ENCODE results near the gene KIF1A.

DNA sequence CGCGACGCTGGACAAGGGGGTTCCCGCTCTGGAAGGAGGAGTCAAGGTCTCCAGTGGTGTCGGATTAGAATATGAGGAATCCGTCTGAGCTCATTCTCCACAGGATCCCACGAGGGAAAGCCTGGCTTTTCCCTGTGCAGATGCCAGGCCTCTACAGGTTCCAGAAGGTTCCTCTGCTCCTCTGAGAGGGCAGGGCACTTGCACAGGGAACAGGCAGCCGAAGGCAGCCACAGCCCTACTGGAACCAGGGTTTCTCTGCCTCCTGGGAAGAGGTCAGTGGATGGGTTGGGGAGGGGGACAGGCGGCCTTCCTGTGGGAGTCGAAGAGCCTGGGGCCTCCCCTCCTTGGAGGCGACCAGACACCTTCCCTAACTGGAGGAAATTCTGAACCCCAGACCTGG, 130.0 kb downstream of the KIF1A start:
- no peak for TF ChIP-seq RFX5 (IDR thresholded peaks at IDR 0.05; ENCODE audit: borderline replicate concordance, low read depth, low read length)
- no peak for TF ChIP-seq ZNF274 (IDR thresholded peaks at IDR 0.05; ENCODE audit: borderline replicate concordance, extremely low read depth, low read length)
- no peak for TF ChIP-seq SAP30 (IDR thresholded peaks at IDR 0.05; ENCODE audit: insufficient read depth, insufficient replicate concordance, low read length)
- TF ChIP-seq, protein P1, sequence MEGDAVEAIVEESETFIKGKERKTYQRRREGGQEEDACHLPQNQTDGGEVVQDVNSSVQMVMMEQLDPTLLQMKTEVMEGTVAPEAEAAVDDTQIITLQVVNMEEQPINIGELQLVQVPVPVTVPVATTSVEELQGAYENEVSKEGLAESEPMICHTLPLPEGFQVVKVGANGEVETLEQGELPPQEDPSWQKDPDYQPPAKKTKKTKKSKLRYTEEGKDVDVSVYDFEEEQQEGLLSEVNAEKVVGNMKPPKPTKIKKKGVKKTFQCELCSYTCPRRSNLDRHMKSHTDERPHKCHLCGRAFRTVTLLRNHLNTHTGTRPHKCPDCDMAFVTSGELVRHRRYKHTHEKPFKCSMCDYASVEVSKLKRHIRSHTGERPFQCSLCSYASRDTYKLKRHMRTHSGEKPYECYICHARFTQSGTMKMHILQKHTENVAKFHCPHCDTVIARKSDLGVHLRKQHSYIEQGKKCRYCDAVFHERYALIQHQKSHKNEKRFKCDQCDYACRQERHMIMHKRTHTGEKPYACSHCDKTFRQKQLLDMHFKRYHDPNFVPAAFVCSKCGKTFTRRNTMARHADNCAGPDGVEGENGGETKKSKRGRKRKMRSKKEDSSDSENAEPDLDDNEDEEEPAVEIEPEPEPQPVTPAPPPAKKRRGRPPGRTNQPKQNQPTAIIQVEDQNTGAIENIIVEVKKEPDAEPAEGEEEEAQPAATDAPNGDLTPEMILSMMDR (IDR thresholded peaks at IDR 0.05; ENCODE audit: control extremely low read depth in 1 of 3, insufficient read depth in 1 of 3, low read depth in 1 of 3, low read length in 3 of 3), result no peak
- TF ChIP-seq SRF (IDR thresholded peaks at IDR 0.05; ENCODE audit: low read depth, low read length), result no peak
- no peak for TF ChIP-seq KDM1A (IDR thresholded peaks at IDR 0.05; ENCODE audit: borderline replicate concordance, low read length)
- TF ChIP-seq, protein P2, sequence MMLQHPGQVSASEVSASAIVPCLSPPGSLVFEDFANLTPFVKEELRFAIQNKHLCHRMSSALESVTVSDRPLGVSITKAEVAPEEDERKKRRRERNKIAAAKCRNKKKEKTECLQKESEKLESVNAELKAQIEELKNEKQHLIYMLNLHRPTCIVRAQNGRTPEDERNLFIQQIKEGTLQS (IDR thresholded peaks at IDR 0.05; ENCODE audit: insufficient read depth, low read depth, low read length), result no peak
- TF ChIP-seq TAF1 (IDR thresholded peaks at IDR 0.05; ENCODE audit: low read depth, low read length), result no peak
- TF ChIP-seq, protein P3, sequence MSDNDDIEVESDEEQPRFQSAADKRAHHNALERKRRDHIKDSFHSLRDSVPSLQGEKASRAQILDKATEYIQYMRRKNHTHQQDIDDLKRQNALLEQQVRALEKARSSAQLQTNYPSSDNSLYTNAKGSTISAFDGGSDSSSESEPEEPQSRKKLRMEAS (IDR thresholded peaks at IDR 0.05), result no peak
- TF ChIP-seq POLR2A (IDR thresholded peaks at IDR 0.05; ENCODE audit: control extremely low read depth in 1 of 2, low read depth in 2 of 2, low read length in 2 of 2), result no peak
- TF ChIP-seq POLR2AphosphoS5 (IDR thresholded peaks at IDR 0.05; ENCODE audit: low read depth, low read length), result no peak
